Diencephalon (tissue), 1 donor: ENCODE measurements around the gene COX11. TPM values are rescaled to one million over a fixed set of nuclear protein-coding genes. Genes with fewer than 3 reads are reported as not detected.

Experiments
- small RNA-seq: library from RNA; depleted of rRNA; stranded (forward); fragments of <200 nt; gene quantifications from one replicate; pipeline ENCODE3, GENCODE V24; 2014
- total RNA-seq: library from RNA; depleted of rRNA; stranded (reverse); fragments of >200 nt; gene quantifications from one replicate; pipeline ENCODE4 v1.2.3, GENCODE V29; 2014

Gene COX11, protein sequence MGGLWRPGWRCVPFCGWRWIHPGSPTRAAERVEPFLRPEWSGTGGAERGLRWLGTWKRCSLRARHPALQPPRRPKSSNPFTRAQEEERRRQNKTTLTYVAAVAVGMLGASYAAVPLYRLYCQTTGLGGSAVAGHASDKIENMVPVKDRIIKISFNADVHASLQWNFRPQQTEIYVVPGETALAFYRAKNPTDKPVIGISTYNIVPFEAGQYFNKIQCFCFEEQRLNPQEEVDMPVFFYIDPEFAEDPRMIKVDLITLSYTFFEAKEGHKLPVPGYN
- 81.2 TPM for total RNA-seq

DNA sequence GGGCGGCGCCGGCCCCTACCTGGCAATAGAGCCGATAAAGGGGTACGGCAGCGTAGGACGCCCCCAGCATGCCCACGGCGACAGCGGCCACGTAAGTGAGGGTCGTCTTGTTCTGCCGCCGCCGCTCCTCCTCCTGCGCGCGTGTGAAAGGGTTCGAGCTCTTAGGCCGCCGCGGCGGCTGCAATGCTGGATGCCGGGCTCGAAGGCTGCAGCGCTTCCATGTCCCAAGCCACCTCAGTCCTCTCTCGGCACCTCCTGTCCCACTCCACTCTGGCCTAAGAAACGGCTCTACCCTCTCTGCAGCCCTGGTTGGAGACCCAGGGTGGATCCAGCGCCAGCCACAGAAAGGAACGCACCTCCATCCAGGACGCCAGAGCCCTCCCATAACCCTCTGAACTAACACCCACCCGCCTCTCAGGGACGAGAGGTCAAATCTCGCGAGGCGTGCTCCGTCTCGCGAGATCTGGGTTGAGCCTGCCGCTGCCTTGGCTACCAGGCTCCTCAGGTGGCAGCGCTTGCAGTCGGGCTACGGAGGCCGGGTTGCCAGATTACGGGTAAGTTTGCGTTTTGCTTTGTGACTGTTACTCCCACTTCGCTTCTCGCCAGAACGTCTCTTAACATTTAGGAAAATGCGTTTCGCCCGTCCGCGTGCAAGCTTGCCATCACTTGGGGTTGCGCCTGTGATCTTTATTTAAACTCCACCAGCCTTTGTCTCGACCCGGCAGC is at the start of gene COX11, which contains the start of gene STXBP4:
TSS of gene COX11 (minus strand) at position 393 of the 726 bp plus-strand sequence. CDS start at position 385, 8 bp downstream.
TSS of gene STXBP4 (plus strand) at position 504 of the 726 bp plus-strand sequence. CDS start 17,455 bp downstream, outside the sequence.

Small RNAs within 50 kb of the gene (small RNA-seq; reads per million reads assigned to genes)
- gene AC007485.1: not detected

Other genes starting within 250 kb of the COX11 start
- gene TOM1L1, start 67.8 kb downstream of the COX11 start, total RNA-seq: 30.9 TPM
- gene STXBP4, start 111 bp upstream of the COX11 start, total RNA-seq: 15.9 TPM